Measurements from ENCODE around the gene EXOC6B.
"Not testable (repeated sequence)": the region's sequence is repeated elsewhere in the genome, so short reads cannot be mapped to it uniquely, and the experiment has no call there.

EXOC6B gene

DNA sequence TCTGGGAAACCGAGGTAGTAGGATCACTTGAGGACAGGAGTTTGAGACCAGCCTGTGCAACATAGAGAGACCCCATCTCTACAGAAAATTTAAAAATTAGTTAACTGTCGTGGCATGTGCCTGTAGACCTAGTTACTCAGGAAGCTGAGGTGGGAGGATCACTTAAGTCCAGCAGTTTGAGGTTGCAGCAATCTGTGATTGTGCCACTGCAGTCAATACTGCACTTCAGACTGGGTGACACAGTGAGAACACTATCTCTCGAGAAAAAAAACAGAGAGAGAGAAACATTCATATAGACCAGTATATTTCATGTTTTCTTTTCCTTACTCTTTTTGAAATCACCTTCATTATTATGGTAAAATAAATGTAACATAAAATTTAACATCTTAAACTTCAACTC, 387.5 kb downstream of the EXOC6B start:
- DNase-seq (ENCODE audit: low read depth), result no peak

DNA sequence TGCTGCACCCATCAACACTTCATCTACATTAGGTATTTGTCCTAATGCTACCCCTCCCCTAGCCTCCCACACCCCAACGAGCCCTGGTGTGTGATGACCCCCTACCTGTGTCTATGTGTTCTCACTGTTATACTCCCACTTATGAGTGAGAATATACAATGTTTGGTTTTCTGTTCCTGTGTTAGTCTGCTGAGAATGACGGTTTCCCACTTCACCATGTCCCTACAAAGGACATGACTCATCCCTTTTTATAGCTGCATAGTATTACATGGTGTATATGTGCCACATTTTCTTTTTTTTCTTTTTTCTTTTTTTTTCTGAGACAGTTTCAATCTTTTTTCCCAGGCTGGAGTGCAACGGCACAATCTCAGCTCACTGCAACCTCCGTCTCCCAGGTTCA, 394.1 kb downstream of the EXOC6B start:
- no peak for DNase-seq (ENCODE audit: low read depth)

DNA sequence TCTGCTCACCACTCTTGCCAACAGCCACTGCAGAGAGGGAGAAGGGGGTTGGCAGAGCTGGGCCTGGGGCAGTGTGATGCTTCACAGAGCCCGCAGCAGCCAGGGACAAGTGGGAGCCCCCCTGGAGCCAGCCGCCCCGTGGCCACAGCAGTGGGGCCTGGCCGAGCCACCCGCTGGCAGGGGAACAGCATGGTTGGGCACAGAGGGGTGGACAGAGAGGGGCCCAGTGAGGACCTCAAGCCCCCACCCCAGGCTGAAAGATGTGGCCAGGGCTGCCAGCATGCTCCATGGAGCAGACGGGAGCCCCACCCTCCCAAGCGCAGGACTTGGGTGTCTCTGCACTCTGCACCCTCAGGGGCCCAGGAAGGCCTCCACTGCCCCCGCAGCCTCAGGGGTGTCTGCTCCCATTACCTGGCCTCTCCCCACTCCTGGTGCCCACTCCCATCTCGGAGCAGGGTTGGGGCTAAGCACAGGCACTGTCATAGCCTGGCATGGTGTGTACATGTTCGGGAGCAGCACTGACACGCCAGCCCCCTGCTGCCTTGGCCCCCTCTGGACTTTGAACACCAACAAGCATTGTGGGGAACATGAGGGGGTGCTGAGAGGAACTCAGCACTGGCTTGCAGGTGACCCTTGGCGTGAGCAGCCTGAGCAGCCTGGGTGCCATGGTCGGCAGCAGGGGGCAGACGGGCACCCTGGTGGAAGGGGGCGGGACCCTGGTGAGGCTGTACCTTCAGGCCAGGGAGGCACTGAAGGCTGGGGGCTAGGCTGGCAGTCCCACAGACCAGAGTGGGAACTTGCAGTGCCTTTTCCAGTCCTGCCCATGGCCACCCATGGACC, 398.6 kb downstream of the EXOC6B start:
- DNase-seq (ENCODE audit: low read depth), result no peak

DNA sequence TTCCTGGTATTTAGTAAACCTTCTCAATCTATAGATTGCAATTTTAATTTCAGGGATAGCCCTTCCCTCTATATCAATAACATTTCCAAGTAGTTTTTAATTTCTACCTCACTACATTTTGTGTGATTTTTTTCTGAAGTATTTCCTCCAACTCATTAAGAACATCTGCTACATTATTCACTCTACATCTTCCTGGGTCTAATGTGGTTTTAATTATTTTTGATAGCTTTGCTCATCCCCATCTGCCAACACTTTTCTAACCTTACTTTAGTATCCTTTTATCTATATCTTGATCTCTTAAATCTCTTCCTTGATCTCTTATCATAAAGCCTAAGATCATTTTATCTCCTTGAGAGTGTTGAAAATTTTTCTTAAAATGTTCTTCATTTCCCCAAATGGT, 399.8 kb downstream of the EXOC6B start:
- no peak for DNase-seq (ENCODE audit: low read depth)

DNA sequence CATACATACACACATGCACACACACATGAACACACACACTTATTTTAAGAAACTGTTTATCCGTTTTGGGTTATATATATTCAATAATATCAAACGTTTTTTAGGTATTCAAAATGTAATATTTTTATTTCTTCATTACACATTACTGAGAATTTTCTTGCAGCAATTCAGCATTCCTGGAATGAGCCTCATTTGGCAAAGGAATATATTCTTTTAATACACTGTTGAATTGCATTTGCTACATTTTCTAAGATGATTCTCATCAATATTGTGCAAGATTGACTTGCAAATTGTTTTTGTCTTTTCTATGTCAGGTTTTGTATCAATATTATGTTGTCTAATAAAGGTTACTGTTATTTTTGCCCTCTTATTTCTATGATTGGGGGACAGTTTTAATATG, 402.1 kb downstream of the EXOC6B start:
- DNase-seq (ENCODE audit: low read depth), result no peak

DNA sequence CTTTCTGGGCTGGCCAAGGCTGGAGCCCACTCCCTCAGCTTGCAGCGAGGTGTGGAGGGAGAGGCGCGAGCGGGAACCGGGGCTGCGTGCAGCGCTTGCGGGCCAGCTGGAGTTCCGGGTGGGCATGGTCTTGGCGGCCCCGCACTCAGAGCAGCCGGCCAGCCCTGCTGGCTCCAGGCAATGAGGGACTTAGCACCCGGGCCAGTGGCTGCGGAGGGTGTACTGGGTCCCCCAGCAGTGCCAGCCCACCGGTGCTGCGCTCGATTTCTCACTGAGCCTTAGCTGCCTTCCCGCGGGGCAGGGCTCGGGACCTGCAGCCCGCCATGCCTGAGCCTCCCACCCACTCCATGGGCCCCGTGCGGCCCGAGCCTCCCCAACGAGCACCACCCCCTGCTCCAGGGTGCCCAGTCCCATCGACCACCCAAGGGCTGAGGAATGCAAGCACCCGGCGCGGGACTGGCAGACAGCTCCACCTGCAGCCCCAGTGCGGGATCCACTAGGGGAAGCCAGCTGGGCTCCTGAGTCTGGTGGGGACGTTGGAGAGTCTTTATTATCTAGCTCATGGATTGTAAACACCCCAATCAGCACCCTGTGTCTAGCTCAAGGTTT, 404.0 kb downstream of the EXOC6B start:
- not testable (repeated sequence) for DNase-seq (ENCODE audit: low read depth)

DNA sequence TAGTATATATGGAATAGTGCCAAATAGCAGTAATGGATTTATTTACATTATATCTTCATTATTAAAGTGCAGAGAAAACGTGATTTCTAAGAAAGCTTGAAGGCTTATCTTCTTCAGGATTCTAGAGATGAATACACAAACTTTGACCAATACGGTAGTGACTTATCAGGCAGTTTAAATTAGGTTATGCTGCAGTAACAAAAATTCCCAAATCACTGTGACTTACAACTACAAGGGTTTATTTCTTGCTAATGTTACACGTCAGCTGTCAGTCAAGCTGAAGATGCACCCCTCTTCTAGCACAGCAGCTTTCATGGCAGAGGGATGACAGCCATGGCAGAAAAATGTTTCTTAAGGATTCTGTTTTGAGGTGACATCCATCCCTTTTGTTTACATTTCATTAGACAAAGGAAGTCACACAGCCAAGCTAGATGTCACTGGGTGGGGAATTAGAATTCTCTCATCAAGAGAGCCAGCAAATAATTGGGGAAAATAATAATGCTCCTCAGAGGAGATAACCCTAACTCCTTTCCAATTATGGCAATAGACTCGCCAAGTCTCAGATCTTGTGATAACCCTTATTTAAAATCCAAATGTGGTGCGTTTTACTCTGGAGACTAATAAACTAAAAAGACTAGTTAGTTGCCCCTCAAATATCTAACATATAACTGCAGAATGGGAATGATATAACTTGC, 409.9 kb downstream of the EXOC6B start:
- DNase-seq (ENCODE audit: low read depth), result no peak

DNA sequence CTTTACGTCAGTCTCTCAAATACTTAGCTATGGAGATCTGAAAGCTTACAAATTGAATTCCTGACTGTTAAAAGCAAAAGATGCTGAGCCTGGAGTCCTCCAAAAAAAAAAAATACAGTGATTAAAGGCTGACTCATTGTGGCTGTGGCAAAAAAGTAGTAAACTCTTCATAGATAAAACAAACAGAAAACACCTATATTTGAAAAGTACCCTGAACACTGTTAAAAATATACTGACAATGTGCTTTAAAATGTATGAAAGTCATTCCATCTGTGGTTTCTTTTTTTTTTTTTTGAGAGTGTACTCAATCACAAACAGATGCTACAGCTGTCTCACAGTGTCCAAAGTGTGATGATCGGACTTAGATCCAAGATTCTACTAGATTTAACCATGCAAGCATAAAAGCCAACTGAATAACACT, 410.6 kb downstream of the EXOC6B start:
- peak; percentile 69 for DNase-seq (ENCODE audit: low read depth)

DNA sequence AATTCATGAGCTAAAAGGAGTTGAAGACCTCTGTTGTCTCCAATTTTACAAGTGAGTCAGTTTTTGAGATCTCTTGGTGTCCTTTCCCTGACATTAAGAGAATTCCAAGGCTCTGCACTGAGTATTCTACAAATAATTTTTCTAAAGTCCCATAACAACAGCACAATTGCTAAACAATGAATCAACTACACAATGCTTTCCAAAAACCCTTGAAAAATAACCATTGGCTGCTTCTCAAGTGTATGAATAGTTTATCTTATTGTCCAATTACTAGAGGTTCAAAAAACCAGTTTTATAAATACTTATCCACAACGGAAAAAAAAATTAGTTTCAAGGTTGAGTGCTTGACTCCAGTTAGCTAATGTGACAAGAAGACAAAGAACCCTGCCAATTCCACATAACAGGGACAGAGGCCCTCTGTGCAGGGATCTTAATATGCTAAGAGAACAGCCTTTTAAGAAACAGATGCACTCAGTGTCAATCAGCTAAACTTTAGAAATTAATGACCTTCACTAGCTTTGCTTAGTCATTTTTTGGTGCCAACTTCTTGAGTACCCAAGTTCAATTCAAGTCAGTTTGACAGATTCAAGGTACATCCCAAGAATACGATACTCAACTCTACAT, 411.6 kb downstream of the EXOC6B start:
- peak; percentile 48 for DNase-seq (ENCODE audit: low read depth)

DNA sequence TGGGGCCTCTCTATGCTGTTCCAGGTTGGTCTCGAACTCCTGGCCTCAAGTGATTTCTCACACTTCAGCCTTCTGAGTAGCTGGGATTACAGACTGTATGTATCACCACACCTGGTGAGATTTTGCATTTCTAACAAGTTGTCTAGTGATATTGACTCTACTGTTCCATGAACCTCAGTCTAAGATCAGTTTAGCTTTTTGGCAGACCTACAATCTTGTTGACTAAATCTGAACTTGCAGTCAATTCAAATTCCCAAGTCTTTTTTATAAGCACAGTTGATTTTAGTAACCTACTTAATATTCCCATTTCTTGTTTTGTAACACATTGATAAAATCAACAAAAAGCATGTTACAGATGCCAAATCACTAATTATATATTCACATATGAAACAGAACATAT, 412.1 kb downstream of the EXOC6B start:
- DNase-seq (ENCODE audit: low read depth), result no peak

DNA sequence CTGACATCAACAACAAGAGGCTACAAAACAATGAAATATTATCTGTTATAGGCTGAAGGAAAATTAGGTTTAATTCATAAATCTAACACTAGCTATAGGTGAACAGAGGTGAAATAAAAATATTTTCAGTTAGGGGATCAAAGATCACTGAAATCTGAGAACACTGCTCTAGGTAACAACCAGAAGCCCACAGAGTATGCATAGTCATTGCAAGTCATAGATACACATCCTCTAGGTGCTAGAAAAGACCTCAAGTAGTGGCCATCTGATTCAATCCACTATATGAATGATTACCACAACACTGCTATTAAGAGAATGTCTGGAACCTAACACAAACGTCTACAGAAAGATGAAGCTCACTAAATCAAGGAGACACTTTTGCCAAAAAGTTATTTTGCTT, 413.6 kb downstream of the EXOC6B start:
- no peak for DNase-seq (ENCODE audit: low read depth)

DNA sequence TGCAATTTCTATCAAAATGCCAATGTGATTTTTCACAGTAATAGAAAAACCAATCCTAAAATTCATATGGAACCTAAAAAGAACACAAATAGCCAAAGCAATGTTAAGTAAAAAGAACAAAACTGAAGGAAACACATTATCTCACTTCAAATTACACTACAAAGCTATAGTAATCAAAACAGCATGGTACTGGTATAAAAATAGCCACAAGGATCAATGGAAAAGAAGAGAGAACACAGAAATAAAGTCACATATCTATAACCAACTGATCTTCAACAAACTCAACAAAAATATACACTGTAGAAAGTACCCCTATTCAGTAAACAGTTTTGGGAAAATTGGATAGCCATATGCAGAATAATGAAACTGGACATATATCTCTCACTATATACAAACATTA, 426.0 kb downstream of the EXOC6B start:
- DNase-seq (ENCODE audit: low read depth), result no peak

DNA sequence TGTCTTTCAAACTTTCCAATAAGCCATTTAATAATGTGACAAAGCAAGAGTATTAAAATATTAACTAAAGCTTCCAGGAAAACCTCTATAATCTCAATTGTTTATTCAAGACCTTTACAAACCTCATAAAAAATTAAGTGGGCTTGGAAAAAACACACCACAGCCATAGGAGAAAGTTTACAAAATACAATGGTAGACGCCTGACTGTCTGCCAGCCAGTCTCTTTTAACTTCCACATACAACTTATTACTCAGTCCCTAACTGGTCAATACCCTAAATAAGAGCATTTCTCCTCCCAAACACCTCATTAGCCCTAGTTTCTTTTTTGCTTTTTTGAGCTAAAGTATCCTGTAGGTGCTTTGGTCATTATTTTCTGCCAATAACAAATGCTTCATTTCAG, 430.7 kb downstream of the EXOC6B start:
- DNase-seq (ENCODE audit: low read depth), result no peak

DNA sequence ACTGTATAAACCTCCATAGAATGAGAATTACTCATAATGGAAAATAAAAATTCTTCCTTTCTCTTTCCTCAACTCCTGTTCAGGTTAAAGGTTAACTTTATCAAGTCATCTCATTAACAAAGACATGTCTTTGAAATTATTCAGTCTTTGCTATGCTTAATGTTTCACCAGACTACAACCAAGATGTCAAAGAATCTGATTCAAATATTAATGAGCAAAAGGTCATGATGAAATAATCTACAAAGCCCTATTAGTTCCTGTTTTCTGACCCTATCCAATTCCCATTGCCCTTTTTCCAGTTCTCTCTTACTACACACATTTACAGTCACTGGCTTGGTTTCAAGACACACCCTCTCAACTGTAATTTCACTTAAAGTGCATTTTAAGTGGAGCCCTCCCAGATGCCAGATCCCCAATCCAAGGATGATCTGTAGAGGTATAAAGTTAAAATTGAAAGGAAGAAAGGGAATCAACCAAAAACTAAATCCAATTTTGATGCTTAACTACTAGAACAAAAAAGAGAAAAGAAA, 431.2 kb downstream of the EXOC6B start:
- no peak for DNase-seq (ENCODE audit: low read depth)

DNA sequence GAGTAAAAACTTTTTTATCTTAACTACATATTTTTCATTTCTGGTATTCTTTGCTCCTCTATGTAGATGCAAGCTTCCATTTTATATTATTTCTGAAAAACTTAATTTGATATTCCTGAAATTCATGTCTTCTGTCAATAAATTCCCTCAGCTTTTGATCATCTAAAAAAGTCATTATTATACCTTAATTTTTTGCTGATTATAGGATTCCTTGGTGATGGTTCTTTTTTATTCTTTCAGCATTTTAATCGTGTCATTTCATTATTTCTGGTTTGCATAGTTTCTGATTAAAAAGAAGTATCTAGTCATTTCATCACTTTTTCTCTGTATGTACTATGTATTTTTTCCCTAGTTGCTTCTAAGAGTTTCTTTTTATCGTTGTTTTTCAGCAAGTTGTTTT, 436.4 kb downstream of the EXOC6B start:
- DNase-seq (ENCODE audit: low read depth), result no peak

DNA sequence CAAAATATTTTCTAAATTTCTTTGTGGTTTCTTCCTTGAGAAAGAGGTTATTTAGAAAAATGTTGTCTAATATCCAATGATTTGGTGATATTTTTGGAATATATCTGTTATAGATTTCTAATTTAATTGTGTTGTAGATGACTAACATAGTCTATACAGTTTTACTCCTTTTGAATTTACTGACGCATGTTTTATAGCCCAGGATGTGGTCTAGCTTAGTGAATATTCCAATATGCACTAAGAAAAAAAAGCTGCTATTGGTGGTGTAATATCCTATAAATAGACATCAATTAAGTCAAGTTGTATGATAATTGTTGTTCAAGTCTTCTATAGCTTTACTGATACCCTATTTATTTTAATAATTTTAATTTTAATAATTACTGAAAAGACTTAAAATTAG, 437.6 kb downstream of the EXOC6B start:
- no peak for DNase-seq (ENCODE audit: low read depth)

DNA sequence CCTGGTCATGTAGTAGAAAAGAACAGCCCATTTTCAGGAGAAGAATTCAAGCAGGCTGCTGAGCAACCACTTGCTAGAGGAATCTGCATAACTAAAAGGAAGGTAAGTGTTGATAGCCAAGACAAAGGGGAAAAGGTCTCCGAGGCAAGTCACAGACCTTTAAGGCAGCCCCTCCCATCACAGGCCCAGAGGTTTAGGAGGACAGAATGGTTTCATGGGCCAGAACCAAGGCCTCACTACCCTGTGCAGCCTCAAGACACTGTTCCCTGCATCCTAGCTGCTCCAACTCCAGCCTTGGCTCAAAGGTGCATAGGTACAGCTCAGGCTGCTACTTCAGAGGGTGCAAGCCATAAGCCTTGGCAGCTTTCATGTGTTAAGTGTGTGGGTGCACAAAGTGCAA, 439.5 kb downstream of the EXOC6B start:
- DNase-seq (ENCODE audit: low read depth), result no peak

DNA sequence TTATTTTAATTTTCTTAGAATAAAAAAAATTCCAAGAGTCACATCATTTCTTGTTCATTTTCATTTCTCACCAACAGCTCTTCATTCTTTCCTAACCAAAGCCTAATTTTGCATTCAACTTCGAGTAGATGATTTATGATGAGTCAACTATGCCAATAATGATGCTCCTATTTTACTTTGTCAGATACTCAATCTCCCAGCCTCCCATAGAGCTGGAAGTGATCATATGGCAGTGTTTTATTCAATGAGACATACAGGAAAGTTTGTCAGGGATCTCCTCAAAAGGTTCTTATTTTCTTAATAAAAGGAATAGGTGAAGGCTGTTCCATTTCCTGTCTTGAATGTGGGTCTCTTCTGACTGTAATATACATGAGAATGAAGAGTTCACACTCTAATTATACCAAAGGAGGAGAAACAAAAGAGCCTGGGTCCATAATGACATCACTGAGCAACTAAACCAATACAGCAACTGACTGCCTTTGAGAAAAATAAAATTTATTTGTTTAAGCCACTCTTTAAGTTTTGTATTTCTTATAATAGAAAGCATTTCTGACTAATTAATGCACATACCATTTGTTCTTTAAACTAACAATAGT, 447.0 kb downstream of the EXOC6B start:
- no peak for DNase-seq (ENCODE audit: low read depth)

DNA sequence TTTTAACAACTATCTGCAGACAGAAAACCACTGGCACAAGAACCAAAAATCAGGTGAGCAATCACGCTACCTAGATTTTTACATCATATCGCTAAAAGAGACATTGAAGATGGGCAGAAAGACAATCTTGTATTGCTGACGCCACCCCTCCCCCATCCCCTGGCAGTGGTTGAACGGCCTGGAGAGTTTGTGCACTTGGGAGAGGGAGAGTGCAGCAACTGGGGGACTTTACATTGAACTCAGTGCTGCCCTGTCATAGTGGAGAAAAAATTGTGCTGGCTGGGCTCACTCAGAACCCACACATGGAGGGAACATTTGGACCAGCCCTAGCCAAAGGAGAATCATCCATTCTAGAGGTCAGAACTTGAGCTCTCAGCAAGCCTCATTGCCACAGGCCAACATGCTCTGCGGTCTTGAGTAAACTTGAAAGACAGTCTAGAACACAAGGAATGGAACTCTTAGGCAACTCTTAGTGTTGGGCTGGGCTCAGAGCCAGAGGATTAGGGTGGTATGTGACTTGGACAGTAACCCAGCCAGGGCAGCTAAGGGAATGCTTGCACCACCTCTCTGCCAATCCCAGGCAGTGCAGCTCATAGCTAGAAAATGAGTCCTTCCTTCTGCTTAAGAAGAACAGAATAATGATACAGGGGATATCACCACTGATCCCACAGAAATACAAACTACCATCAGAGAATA, 458.2 kb downstream of the EXOC6B start:
- peak; percentile 85 for DNase-seq (ENCODE audit: low read depth)

DNA sequence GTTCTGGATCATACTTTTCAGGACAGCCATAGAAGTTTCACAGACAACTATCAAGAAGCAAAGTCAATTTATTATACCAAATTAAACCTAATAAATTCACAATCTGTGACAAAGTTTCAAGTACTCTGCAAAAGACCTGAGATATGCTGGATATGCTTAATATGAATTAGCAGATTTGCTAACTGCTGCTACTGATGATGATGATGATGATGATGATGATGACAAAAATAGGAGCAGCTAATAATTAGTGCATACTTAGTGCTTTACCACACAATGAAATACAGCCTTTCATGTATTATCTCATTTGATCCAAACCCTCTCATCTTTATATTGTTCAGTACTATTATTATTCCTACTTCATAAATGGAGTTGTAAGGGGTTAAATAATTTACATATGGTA, 462.4 kb downstream of the EXOC6B start:
- DNase-seq (ENCODE audit: low read depth), result no peak

DNA sequence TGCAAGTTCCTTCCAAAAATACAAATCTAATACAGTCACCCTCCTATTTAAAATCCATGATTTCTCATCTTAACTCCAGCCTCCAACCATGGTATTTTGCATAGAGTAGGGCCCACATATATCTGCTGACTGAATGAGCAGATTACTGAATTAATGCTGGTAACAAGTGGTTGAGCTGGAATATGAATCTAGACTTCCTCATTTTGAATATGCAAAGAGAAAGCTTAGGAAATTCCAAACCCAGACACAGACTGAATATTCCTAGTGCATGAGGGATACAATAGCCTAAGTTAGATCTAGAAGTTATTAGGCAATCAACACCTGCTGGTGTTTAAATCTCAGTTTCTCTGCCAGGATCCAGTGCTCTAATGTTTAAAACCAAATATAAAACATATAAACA, 463.1 kb downstream of the EXOC6B start:
- no peak for DNase-seq (ENCODE audit: low read depth)

DNA sequence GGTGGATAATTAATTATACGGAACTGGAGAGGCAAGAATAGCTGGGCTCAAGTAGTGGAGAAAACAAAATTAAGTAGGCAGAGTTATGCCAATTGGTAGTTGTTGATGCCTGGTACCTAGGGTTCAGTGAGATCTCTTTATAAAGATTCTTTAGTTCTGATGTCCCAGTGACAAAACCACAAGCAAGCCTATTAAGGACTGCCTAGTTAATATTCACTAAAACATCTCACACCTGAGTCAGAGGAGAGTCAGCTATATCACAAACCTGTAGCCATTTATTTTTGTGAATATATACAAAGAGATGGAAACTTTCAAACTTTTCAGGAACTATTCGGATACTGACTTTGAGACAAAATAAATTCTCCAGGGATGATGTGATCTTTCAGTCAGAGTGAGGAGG, 464.3 kb downstream of the EXOC6B start:
- no peak for DNase-seq (ENCODE audit: low read depth)

Measured in GM04504 (cell line).